Skeletal muscle tissue (tissue), 4 donors: ENCODE data around the gene SERBP1. TPM values are rescaled to one million over a fixed set of nuclear protein-coding genes. Genes with fewer than 3 reads are reported as not detected.
A peak's percentile ranks its signal among the peaks of the same experiment; 100 is the strongest.

Experiments
- H3K27ac ChIP-seq: one replicate; pipeline ENCODE4 v1.7.0; 2013; ENCODE audit warnings: mild to moderate bottlenecking, low read depth, low read length, inconsistent platforms
- H3K27me3 ChIP-seq, 3 donors: one replicate each; pipeline ENCODE4 v1.7.0; 2013; ENCODE audit warnings: low read length in 3 of 3; ENCODE audit not compliant: control insufficient read depth in 3 of 3, insufficient read depth in 3 of 3
- H3K36me3 ChIP-seq, 3 donors: one replicate each; pipeline ENCODE4 v1.7.0; 2013; ENCODE audit warnings: low read length in 3 of 3; ENCODE audit not compliant: control insufficient read depth in 3 of 3, insufficient read depth in 3 of 3
- H3K4me1 ChIP-seq, 3 donors: one replicate each; pipeline ENCODE4 v1.7.0; 2013; ENCODE audit warnings: low read length in 3 of 3, mild to moderate bottlenecking in 3 of 3; ENCODE audit not compliant: control insufficient read depth in 3 of 3, insufficient read depth in 3 of 3
- H3K4me3 ChIP-seq, 3 donors: one replicate each; pipeline ENCODE4 v1.7.0; 2013; ENCODE audit warnings: low read length in 3 of 3
- H3K9ac ChIP-seq, 3 donors: one replicate each; pipeline ENCODE4 v1.7.0; 2013; ENCODE audit warnings: low read length in 3 of 3, mild to moderate bottlenecking in 3 of 3, moderate library complexity in 2 of 3, low read depth in 1 of 3
- H3K9me3 ChIP-seq, 3 donors: one replicate each; pipeline ENCODE4 v1.7.0; 2013; ENCODE audit warnings: low read length in 3 of 3; ENCODE audit not compliant: control insufficient read depth in 3 of 3
- total RNA-seq: library from RNA; depleted of rRNA; stranded (reverse); fragments of >200 nt; gene quantifications from one replicate; pipeline ENCODE4 v1.2.3, GENCODE V29; 2014
- donor health status: Osteomylitis.

Gene SERBP1
- 187 TPM for total RNA-seq

DNA sequence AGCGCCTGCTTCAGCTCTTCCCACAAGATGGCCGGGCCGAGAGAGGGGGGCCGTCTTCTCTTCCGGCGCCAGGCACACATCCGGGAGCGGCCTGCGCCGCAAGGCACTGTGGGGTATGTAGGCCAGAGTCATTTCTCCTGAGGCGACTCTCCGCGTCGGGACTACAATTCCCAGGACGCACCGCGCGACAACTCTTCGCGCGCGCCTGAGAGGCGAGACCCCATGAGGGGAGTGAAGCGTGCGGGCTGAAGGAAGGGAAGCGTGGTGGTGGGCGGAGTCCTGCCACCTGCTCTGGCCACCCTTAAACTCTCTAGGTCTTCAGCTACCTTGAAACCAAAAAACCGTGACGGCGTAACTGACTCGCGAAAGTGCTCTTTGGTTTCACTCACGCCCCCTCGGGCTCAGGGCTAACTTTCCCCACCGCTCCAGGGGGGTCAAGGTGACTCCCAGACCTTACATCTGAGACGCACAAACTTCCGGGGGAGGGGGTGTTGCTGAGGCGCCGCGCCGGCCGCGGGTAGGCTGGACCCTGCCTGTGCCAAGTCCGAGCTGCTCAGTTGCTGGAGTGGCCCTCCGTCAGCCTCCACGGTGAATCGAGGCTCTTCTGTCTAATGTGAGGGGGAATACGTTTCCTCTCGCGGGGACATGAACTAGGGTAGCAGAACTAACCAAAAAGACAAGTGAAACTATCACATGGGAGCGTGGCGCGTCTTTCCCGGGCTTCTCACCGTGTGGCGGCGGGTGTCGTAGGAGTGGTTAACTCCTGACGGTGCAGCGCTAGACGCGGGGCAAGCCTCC lies at the start of gene SERBP1:
Gene SERBP1, minus strand, starts transcription at position 45 of the 798 bp plus-strand sequence. CDS start 102 bp downstream, outside the sequence.
- H3K4me1 ChIP-seq = peaks cover 19 to 37% (median 22%) of the 10 kb centered on the region in 3 donors
- peak within 1 kb of the TSS; percentile 94 to 99 (median 99) for H3K9ac ChIP-seq
- no peaks in the 10 kb centered on the region for H3K9me3 ChIP-seq
- H3K27me3 ChIP-seq = no peaks in the 10 kb centered on the region
- H3K4me3 ChIP-seq = peak within 1 kb of the TSS; percentile 93 to 96 (median 96)
- H3K27ac ChIP-seq = peak within 1 kb of the TSS; percentile 99
- H3K36me3 ChIP-seq = peaks cover 4 to 11% (median 6%) of the 10 kb centered on the region in 3 donors

DNA sequence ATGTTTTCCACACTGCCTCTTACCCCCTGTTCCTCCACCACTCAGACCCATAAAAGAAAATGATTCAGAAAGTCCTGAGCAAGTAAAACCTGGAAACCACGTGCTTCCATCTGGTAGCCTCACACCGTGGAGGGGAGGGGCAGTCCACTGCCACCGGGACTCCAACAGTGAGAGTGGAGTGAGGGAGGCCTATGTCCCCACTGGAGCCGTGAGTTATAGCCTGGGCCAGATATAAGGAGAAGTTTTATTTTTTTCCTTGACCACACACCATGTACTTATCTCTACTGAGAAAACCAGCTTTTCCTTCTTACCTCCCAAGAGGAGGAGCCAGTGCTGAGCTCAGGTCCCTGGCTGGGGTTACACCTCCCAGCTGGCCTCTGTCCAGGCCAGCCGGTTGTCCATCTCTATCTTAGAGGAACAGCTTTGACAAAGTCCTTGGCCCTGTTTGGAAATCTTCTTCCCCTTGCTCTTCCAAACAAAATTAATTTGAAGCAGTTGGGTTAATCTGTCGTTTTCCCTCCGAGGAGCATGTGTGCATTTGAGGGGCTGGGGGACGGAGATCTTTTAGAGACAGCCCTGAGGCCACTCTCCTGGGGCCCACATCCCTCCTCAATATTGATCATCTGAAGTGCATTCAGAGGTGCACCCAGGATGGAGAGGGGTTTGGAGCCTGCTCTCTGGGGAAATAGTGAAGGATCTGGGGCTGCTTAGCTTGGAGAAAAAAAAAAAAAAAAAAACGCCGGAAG lies 49.1 kb upstream of the SERBP1 start:
- Histone ChIP-seq H3K9ac (no peak overlapping the region), H3K36me3 (no peaks in the 10 kb centered on the region), H3K4me1 (peaks cover 3 to 4% (median 3%) of the 10 kb centered on the region in 3 donors), H3K27ac (no peak overlapping the region), H3K27me3 (no peaks in the 10 kb centered on the region), H3K4me3 (peak overlapping the region in 2 of 3 donors; percentile 0 to 22), H3K9me3 (no peaks in the 10 kb centered on the region)

DNA sequence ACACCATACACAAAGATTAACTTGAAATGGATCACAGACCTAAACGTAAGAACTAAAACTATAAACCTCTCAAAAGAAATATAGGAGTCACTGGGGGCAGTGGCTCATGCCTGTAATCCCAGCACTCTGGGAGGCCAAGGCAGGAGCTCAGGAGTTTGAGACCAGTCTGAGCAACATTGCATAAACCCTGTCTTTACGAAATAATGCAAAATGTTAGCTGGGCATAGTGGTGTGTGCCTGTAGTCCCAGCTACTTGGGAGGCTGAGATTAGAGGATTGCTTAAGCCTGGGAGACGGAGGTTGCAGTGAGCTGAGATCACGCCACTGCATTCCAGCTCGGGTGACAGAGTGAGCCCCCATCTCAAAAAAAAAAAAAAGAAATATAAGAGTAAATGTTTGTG lies 46.7 kb upstream of the SERBP1 start:
- no peaks in the 10 kb centered on the region for H3K36me3 ChIP-seq
- H3K9ac ChIP-seq = no peak overlapping the region
- H3K27me3 ChIP-seq = no peaks in the 10 kb centered on the region
- H3K4me3 ChIP-seq = no peak overlapping the region
- H3K9me3 ChIP-seq = no peaks in the 10 kb centered on the region
- no peak overlapping the region for H3K27ac ChIP-seq
- peaks cover 3 to 11% (median 10%) of the 10 kb centered on the region in 3 donors for H3K4me1 ChIP-seq

DNA sequence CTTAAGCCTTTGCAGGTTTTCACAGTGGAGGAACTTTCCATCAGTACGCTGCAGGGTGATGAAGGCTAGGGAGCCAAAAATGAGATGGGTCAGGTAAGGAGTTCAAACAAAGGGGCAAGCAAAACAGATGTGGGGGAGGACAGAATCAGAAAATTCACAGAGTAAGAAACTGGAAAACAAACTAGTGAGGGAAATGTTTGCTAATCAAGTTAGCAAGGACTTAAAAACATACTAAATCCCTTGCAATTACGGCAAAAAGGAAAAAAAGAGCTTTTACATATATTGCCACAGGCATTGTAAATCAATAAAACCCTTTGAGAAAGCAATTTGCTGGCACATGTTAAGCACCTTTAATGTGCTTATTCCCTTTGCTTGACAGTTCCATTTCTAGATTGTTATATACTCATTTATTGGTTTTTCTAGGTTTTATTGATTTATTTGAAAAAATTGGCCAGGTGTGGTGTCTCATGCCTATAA lies 45.8 kb upstream of the SERBP1 start:
- H3K36me3 ChIP-seq = no peaks in the 10 kb centered on the region

DNA sequence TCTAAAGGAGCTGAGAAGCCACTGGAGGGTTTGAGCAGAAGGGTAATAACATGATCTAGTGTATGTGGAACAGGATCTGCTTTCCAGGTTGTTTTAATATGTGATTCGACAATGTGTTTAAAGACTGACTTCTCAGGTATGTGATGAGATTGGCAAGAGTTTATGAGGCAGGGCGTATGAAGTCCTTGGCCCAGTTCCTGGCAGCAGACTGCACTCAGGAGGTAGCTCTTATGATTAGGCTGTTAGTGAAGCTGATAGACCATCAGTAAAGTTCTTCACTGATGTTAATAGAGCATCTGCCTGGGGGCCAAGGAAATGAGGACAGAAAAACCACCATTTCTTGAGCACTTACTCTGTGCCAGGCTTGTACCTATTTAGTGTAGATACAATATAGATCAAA lies 41.9 kb upstream of the SERBP1 start:
- Histone ChIP-seq H3K4me3 (no peak overlapping the region), H3K4me1 (peaks cover 7 to 19% (median 18%) of the 10 kb centered on the region in 3 donors), H3K9ac (no peak overlapping the region), H3K36me3 (no peaks in the 10 kb centered on the region), H3K27ac (no peak overlapping the region), H3K9me3 (no peaks in the 10 kb centered on the region), H3K27me3 (no peaks in the 10 kb centered on the region)

More for the DNA sequence above, 45.8 kb upstream of the SERBP1 start:
- Histone ChIP-seq H3K4me1 (peaks cover 3 to 13% (median 11%) of the 10 kb centered on the region in 3 donors), H3K9me3 (no peaks in the 10 kb centered on the region), H3K4me3 (no peak overlapping the region), H3K27me3 (no peaks in the 10 kb centered on the region), H3K9ac (no peak overlapping the region), H3K27ac (no peak overlapping the region)

DNA sequence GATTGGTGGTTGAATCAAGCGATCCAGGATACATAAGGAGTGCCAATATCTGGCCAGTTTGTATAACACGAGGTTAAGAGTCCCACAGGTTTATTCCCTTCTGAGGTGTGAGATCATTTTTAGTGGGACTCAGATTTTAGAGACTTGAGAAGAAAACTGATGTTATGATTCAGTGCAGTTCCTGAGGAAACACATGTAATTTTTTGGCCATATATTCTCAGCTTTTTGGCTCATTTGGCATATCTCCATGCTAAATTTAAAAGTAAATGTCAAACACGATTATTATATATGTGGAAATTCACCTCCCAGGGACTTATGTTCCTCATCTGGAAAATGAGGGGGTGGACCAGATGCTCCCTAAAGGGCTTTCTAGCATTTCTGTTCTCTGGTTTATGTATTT lies 39.2 kb upstream of the SERBP1 start:
- Histone ChIP-seq H3K27ac (no peak overlapping the region), H3K9ac (no peak overlapping the region), H3K4me3 (no peak overlapping the region), H3K36me3 (no peaks in the 10 kb centered on the region), H3K27me3 (no peaks in the 10 kb centered on the region), H3K9me3 (no peaks in the 10 kb centered on the region), H3K4me1 (peaks cover 17 to 35% (median 30%) of the 10 kb centered on the region in 3 donors)

DNA sequence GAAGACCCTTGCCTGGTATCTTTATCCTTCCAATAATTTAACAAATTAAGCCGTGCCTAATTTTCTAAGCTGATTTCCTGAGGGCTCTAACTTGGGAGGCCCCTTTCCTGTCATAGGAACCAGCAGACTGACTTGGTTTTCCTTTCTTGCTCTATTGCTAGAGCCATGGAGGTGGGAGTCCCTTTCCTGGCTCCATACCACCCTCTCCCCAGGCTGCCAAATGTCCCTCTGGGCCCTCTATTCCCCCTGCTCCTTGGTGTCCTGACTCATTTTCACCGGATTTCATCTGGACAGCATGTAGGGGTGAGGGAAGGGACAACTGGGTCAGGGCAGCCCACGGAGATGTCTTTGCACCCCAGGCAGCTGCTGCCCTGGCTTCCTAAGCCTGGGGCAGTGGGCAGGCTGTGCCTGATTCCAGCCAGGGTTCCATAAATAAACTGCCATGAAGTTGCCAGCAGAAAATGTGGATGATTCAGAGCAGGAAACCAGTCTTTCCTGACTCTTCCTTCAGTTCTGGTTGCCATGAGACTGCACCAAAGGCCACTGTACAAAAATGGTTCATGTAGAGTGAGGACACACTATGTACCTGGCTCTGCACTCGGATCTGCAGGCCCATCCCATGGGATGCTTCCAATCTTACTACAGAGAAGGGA lies 38.0 kb upstream of the SERBP1 start:
- Histone ChIP-seq H3K4me1 (peaks cover 28 to 47% (median 42%) of the 10 kb centered on the region in 3 donors), H3K4me3 (no peak overlapping the region), H3K27ac (peak overlapping the region; percentile 52), H3K9ac (peak overlapping the region in 1 of 3 donors; percentile 51), H3K36me3 (no peaks in the 10 kb centered on the region), H3K9me3 (no peaks in the 10 kb centered on the region), H3K27me3 (no peaks in the 10 kb centered on the region)

DNA sequence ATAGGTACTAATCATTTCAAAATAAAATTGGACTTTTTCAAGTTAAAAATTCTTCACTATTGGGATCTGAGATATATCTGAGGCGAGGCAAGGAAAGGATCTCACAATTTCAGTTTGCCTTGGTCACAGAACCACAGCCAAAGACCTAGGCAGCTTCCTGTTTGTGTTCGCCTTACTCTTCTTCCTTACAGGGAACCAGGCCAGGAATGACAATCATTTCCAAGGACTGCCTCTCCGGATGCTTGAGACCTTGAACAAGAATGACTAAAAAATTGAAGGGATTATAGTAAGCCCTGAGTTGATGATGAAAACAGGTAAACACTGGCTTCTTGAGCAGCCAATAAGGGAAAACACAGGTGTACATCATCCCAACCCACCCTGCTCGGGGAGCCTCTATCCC lies 35.2 kb upstream of the SERBP1 start:
- Histone ChIP-seq H3K27ac (peak overlapping the region; percentile 89), H3K4me1 (peaks cover 45 to 64% (median 52%) of the 10 kb centered on the region in 3 donors), H3K36me3 (no peaks in the 10 kb centered on the region), H3K4me3 (no peak overlapping the region), H3K9me3 (no peaks in the 10 kb centered on the region), H3K9ac (no peak overlapping the region), H3K27me3 (no peaks in the 10 kb centered on the region)

DNA sequence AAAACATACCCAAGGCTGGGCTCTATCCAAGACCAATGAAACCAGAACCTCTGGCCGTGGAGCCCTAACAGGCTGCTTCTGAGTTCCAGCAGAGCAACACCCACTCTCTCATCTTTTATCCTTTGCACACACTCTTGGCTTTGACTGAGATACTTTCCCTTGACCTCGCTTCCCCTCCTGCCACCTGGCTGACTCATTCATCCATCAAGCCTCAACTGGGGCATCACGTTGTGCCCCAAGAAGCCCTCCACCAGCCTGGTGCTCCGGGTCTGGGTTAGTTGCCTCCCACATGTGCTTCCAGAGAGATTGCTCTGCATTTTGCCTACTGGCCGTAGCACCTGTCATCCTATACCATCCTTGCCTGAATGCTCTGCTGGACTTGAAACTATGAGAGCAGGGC lies 34.5 kb upstream of the SERBP1 start:
- H3K27ac ChIP-seq = peak overlapping the region; percentile 89

More for the DNA sequence above, 34.5 kb upstream of the SERBP1 start:
- peak overlapping the region in 1 of 3 donors; percentile 31 for H3K4me3 ChIP-seq
- H3K27me3 ChIP-seq = no peaks in the 10 kb centered on the region
- H3K4me1 ChIP-seq = peaks cover 45 to 64% (median 55%) of the 10 kb centered on the region in 3 donors
- H3K9ac ChIP-seq = peak overlapping the region in 1 of 3 donors; percentile 33
- no peaks in the 10 kb centered on the region for H3K9me3 ChIP-seq
- H3K36me3 ChIP-seq = no peaks in the 10 kb centered on the region
